ENCODE results near the gene AP4B1.

Gene AP4B1

GRCh38 chr1:113929750-113930498 lies 25.3 kb upstream of the AP4B1 start:
- DNase-seq = peak; percentile 68

- peak; percentile 92 for DNase-seq
Observed at GRCh38 chr1:113928941-113929749, 24.5 kb upstream of the AP4B1 start, which contains the start of gene HIPK1. HIPK1 (plus strand) TSS chr1:113929324.

- no peak for DNase-seq
Observed at GRCh38 chr1:113928187-113928930, 23.8 kb upstream of the AP4B1 start.

- no peak for DNase-seq
Observed at GRCh38 chr1:113924473-113924872, 19.9 kb upstream of the AP4B1 start.

GRCh38 chr1:113922957-113923356 lies 18.4 kb upstream of the AP4B1 start:
- no peak for DNase-seq

GRCh38 chr1:113918243-113918642 lies 13.6 kb upstream of the AP4B1 start:
- DNase-seq = no peak

- DNase-seq = no peak
Observed at GRCh38 chr1:113917400-113918082, 12.9 kb upstream of the AP4B1 start.

- no peak for DNase-seq
Observed at GRCh38 chr1:113916974-113917373, 12.4 kb upstream of the AP4B1 start.

GRCh38 chr1:113913887-113914664 lies 9.5 kb upstream of the AP4B1 start:
- DNase-seq = no peak

- DNase-seq = no peak
Observed at GRCh38 chr1:113913312-113913668, 8.7 kb upstream of the AP4B1 start.

- no peak for DNase-seq
Observed at GRCh38 chr1:113912594-113913311, 8.2 kb upstream of the AP4B1 start.

- no peak for DNase-seq
Observed at GRCh38 chr1:113905435-113905861, 849 bp upstream of the AP4B1 start.

GRCh38 chr1:113904293-113904673 lies 316 bp downstream of the AP4B1 start:
- DNase-seq = no peak

GRCh38 chr1:113903501-113904292 lies 902 bp downstream of the AP4B1 start:
- DNase-seq = peak; percentile 32

GRCh38 chr1:113901191-113901590 lies 3.4 kb downstream of the AP4B1 start:
- no peak for DNase-seq

GRCh38 chr1:113899111-113899510 lies 5.5 kb downstream of the AP4B1 start:
- no peak for DNase-seq

- DNase-seq = no peak
Observed at GRCh38 chr1:113898241-113898814, 6.3 kb downstream of the AP4B1 start.

- DNase-seq = no peak
Observed at GRCh38 chr1:113895961-113896360, 8.6 kb downstream of the AP4B1 start.

- no peak for DNase-seq
Observed at GRCh38 chr1:113895098-113895497, 9.5 kb downstream of the AP4B1 start.

- DNase-seq = no peak
Observed at GRCh38 chr1:113893267-113893666, 11.3 kb downstream of the AP4B1 start.

Data from activated CD4-positive, CD25-positive, alpha-beta regulatory T cell treated with anti-CD3 and anti-CD28 coated beads, Interleukin-2, amount 50 U/mL, for 72 hours (primary cell).